ENCODE measurements around the gene KRTAP5-4.
"Not testable (repeated sequence)": the region's sequence is repeated elsewhere in the genome, so short reads cannot be mapped to it uniquely, and the experiment has no call there.

KRTAP5-4 gene

GRCh38 chr11:1598406-1598805, 23.5 kb downstream of the KRTAP5-4 start:
- not testable (repeated sequence) for ATAC-seq

GRCh38 chr11:1597994-1598380, 24.0 kb downstream of the KRTAP5-4 start, which contains the start of gene KRTAP5-2:
Gene KRTAP5-2, minus strand, starts transcription at chr11:1598294. Its CDS starts 44 bp downstream, at chr11:1598250.
- no peak for ATAC-seq

GRCh38 chr11:1597331-1597993, 24.5 kb downstream of the KRTAP5-4 start:
- ATAC-seq = no peak

GRCh38 chr11:1596576-1597121, 25.3 kb downstream of the KRTAP5-4 start:
- ATAC-seq = not testable (repeated sequence)

GRCh38 chr11:1595994-1596575, 25.9 kb downstream of the KRTAP5-4 start:
- ATAC-seq = not testable (repeated sequence)

- ATAC-seq = no peak
Measured at GRCh38 chr11:1592628-1593027, 29.3 kb downstream of the KRTAP5-4 start.

- no peak for ATAC-seq
Measured at GRCh38 chr11:1589996-1590395, 31.9 kb downstream of the KRTAP5-4 start.

GRCh38 chr11:1589191-1589963, 32.6 kb downstream of the KRTAP5-4 start:
- peak in 1 of 2 donors; percentile 38 for ATAC-seq

GRCh38 chr11:1586699-1587098, 35.2 kb downstream of the KRTAP5-4 start:
- ATAC-seq = no peak

GRCh38 chr11:1584661-1585370, 37.1 kb downstream of the KRTAP5-4 start, which contains the start of gene KRTAP5-1:
Gene KRTAP5-1, minus strand, starts transcription at chr11:1585283. Its CDS starts 34 bp downstream, at chr11:1585249.
- not testable (repeated sequence) for ATAC-seq

- not testable (repeated sequence) for ATAC-seq
Measured at GRCh38 chr11:1582909-1583308, 39.0 kb downstream of the KRTAP5-4 start.

GRCh38 chr11:1581976-1582375, 40.0 kb downstream of the KRTAP5-4 start:
- no peak for ATAC-seq

GRCh38 chr11:1576825-1577224, 45.1 kb downstream of the KRTAP5-4 start:
- no peak for ATAC-seq

GRCh38 chr11:1575756-1576155, 46.2 kb downstream of the KRTAP5-4 start:
- not testable (repeated sequence) for ATAC-seq

GRCh38 chr11:1574933-1575242, 47.0 kb downstream of the KRTAP5-4 start:
- ATAC-seq = no peak

GRCh38 chr11:1574238-1574932, 47.6 kb downstream of the KRTAP5-4 start:
- ATAC-seq = peak; percentile 60 to 61

GRCh38 chr11:1573903-1574237, 48.1 kb downstream of the KRTAP5-4 start:
- no peak for ATAC-seq

GRCh38 chr11:1573077-1573902, 48.6 kb downstream of the KRTAP5-4 start:
- ATAC-seq = no peak

- ATAC-seq = peak; percentile 71 to 72
Measured at GRCh38 chr11:1572197-1573076, 49.5 kb downstream of the KRTAP5-4 start, which contains the start of gene DUSP8. Gene DUSP8, minus strand, starts transcription at chr11:1572271. Its CDS starts 6,445 bp downstream, at chr11:1565826.

- ATAC-seq = peak in 1 of 2 donors; percentile 8
Measured at GRCh38 chr11:1571760-1572196, 50.2 kb downstream of the KRTAP5-4 start.

Measured in activated CD4-positive, CD25-positive, alpha-beta regulatory T cell treated with anti-CD3 and anti-CD28 coated beads, Interleukin-2, amount 50 U/mL, for 24 hours (primary cell).